H1 (cell line): ENCODE measurements around the gene ARHGAP23. TPM values are rescaled to one million over a fixed set of nuclear protein-coding genes. Genes with fewer than 3 reads are reported as not detected.

Experiments
- CTCF ChIA-PET: fragments of 300-600 bp; sonication (Branson Sonifier 250); formaldehyde crosslinking; loops from one replicate; lab custom pipeline; 2021; ENCODE audit not compliant: partially characterized antibody; lab: Charles Lee
- POLR2A ChIA-PET: fragments of 300-600 bp; sonication (Branson Sonifier 250); formaldehyde crosslinking; loops from one replicate; lab custom pipeline; 2021; ENCODE audit warnings: inconsistent platforms; ENCODE audit not compliant: partially characterized antibody; lab: Charles Lee
- DNase-seq, 2 experiments: peaks; one replicate each; pipeline versions ENCODE4 v3.0.0 to v3.0.0-alpha.2; 2010 to 2022; ENCODE audit warnings: low spot score in 2 of 2, low read depth in 1 of 2, mixed read lengths in 1 of 2
- FAIRE-seq: peaks from 2 replicates; lab custom pipeline; 2011; peaks lifted over from hg19 to GRCh38; lab: Jason Lieb, UNC
- H2AFZ ChIP-seq: 2 replicates; pipeline ENCODE4 v1.8.1; 2012; ENCODE audit warnings: low read length, inconsistent platforms
- H2AK5ac ChIP-seq: 2 replicates; pipeline ENCODE4 v1.6.1; 2013; ENCODE audit warnings: low read depth, low read length
- H2BK120ac ChIP-seq: replicated peaks from 2 replicates; pipeline ENCODE3; 2013; ENCODE audit warnings: low read depth, low read length, inconsistent platforms
- H2BK12ac ChIP-seq: 2 replicates; pipeline ENCODE4 v1.6.1; 2013; ENCODE audit warnings: low read depth, low read length
- H2BK15ac ChIP-seq: 2 replicates; pipeline ENCODE4 v1.6.1; 2013; ENCODE audit warnings: low read length
- H2BK20ac ChIP-seq: 2 replicates; pipeline ENCODE4 v1.6.1; 2013; ENCODE audit warnings: low read length
- H2BK5ac ChIP-seq: 2 replicates; pipeline ENCODE4 v1.6.1; 2013; ENCODE audit warnings: low read depth, low read length
- H3K14ac ChIP-seq: 2 replicates; pipeline ENCODE4 v1.6.1; 2013; ENCODE audit warnings: inconsistent platforms; ENCODE audit not compliant: insufficient read length
- H3K18ac ChIP-seq: 2 replicates; pipeline ENCODE4 v1.6.1; 2013; ENCODE audit warnings: low read length; ENCODE audit errors: extremely low read depth
- H3K23ac ChIP-seq: 2 replicates; pipeline ENCODE4 v1.6.1; 2013; ENCODE audit warnings: inconsistent platforms; ENCODE audit not compliant: insufficient read length
- H3K23me2 ChIP-seq: 2 replicates; pipeline ENCODE4 v1.6.1; 2013; ENCODE audit warnings: low read depth, low read length
- H3K27ac ChIP-seq: 2 replicates; pipeline ENCODE4 v1.6.1; 2011; ENCODE audit warnings: low read depth, low read length, inconsistent platforms
- H3K27me3 ChIP-seq, 4 experiments: replicated peaks in 1 of 4; 1 replicate in 1 of 4; 2 replicates in 3 of 4; pipeline versions ENCODE4 v1.6.1 to v1.8.1; 2011 to 2013; ENCODE audit warnings: low read length in 3 of 4, mild to moderate bottlenecking in 3 of 4, inconsistent platforms in 2 of 4, mixed read lengths in 2 of 4, moderate library complexity in 1 of 4; ENCODE audit not compliant: control insufficient read depth in 3 of 4, insufficient read depth in 3 of 4; ENCODE audit errors: extremely low read depth in 1 of 4
- H3K36me3 ChIP-seq, 4 experiments: 2 replicates each; pipeline versions ENCODE4 v1.6.1 to v1.8.1; 2011 to 2013; ENCODE audit warnings: mild to moderate bottlenecking in 4 of 4, low read length in 3 of 4, moderate library complexity in 2 of 4, control low read depth in 1 of 4, inconsistent platforms in 1 of 4; ENCODE audit not compliant: insufficient read depth in 4 of 4, control insufficient read depth in 2 of 4
- H3K4ac ChIP-seq: replicated peaks from 2 replicates; pipeline ENCODE3; 2013; ENCODE audit warnings: low read length, low read depth, mixed read lengths, inconsistent platforms; ENCODE audit not compliant: insufficient read length
- H3K4me1 ChIP-seq, 4 experiments: replicated peaks in 1 of 4; 1 replicate in 1 of 4; 2 replicates in 3 of 4; pipeline versions ENCODE4 v1.6.1 to v1.8.1; 2011 to 2013; ENCODE audit warnings: low read length in 3 of 4, inconsistent platforms in 2 of 4, mixed read lengths in 1 of 4; ENCODE audit not compliant: insufficient read depth in 4 of 4, control insufficient read depth in 3 of 4
- H3K4me2 ChIP-seq, 2 experiments: 2 replicates each; pipeline versions ENCODE4 v1.6.1 to v1.8.1; 2011 to 2013; ENCODE audit warnings: low read depth in 2 of 2, low read length in 2 of 2, control low read depth in 1 of 2, inconsistent platforms in 1 of 2, mild to moderate bottlenecking in 1 of 2; ENCODE audit not compliant: insufficient read depth in 1 of 2
- H3K4me3 ChIP-seq, 4 experiments: fragments of 200-600, 300-600 bp in 1 of 4; sonication (generic), shearing (Covaris generic), sonication (Bioruptor Twin) in 1 of 4; 2 replicates each; pipeline versions ENCODE4 v1.5.1 to v1.8.1; 2011 to 2016; ENCODE audit warnings: low read length in 4 of 4, low read depth in 3 of 4, control low read depth in 2 of 4, inconsistent platforms in 2 of 4, mild to moderate bottlenecking in 2 of 4, mixed read lengths in 1 of 4, moderate library complexity in 1 of 4; ENCODE audit not compliant: insufficient read depth in 2 of 4; ENCODE audit errors: extremely low read depth in 1 of 4
- H3K56ac ChIP-seq: replicated peaks from 2 replicates; pipeline ENCODE3; 2013; ENCODE audit warnings: low read depth, mild to moderate bottlenecking, mixed read lengths, low read length, inconsistent platforms; ENCODE audit not compliant: insufficient read length
- H3K79me1 ChIP-seq: 2 replicates; pipeline ENCODE4 v1.6.1; 2013; ENCODE audit warnings: low read depth, low read length, control low read depth
- H3K79me2 ChIP-seq, 2 experiments: 2 replicates each; pipeline versions ENCODE4 v1.6.1 to v1.8.1; 2012 to 2013; ENCODE audit warnings: low read length in 2 of 2, mild to moderate bottlenecking in 2 of 2, inconsistent platforms in 1 of 2; ENCODE audit not compliant: insufficient read depth in 2 of 2, control insufficient read depth in 1 of 2
- H3K9ac ChIP-seq, 4 experiments: replicated peaks in 1 of 4; 1 replicate in 1 of 4; 2 replicates in 3 of 4; pipeline versions ENCODE4 v1.6.1 to v1.8.1; 2011 to 2013; ENCODE audit warnings: low read depth in 3 of 4, low read length in 3 of 4, control low read depth in 2 of 4, mild to moderate bottlenecking in 2 of 4, moderate library complexity in 2 of 4, inconsistent platforms in 1 of 4; ENCODE audit errors: extremely low read depth in 1 of 4
- H3K9me3 ChIP-seq, 2 experiments: 2 replicates each; pipeline versions ENCODE4 v1.6.1 to v1.8.1; 2012 to 2013; ENCODE audit warnings: mild to moderate bottlenecking in 2 of 2, moderate library complexity in 2 of 2, control low read depth in 1 of 2, inconsistent platforms in 1 of 2, low read depth in 1 of 2, low read length in 1 of 2, mixed read lengths in 1 of 2; ENCODE audit not compliant: insufficient read depth in 2 of 2
- H4K20me1 ChIP-seq, 2 experiments: replicated peaks in 1 of 2; 2 replicates each; pipeline versions ENCODE3 to v1.8.1; 2011 to 2013; ENCODE audit warnings: inconsistent platforms in 2 of 2, low read length in 2 of 2, mild to moderate bottlenecking in 1 of 2; ENCODE audit not compliant: insufficient read depth in 2 of 2, control insufficient read depth in 1 of 2
- H4K5ac ChIP-seq: 2 replicates; pipeline ENCODE4 v1.6.1; 2013; ENCODE audit warnings: low read length, low read depth, mixed read lengths, inconsistent platforms; ENCODE audit not compliant: insufficient read length
- H4K8ac ChIP-seq: 2 replicates; pipeline ENCODE4 v1.8.0; 2013; ENCODE audit warnings: mild to moderate bottlenecking, moderate library complexity, low read length, inconsistent platforms; ENCODE audit not compliant: insufficient read depth; ENCODE audit errors: extremely low read depth
- H4K91ac ChIP-seq: replicated peaks from 2 replicates; pipeline ENCODE3; 2013; ENCODE audit warnings: low read length, mixed read lengths, inconsistent platforms; ENCODE audit not compliant: insufficient read length
- ASH2L ChIP-seq: fragments of 200-600, 300-600 bp; sonication (generic); IDR thresholded peaks from one replicate; pipeline ENCODE4 v1.7.1; 2017; ENCODE audit warnings: low read length
- ATF2 ChIP-seq: IDR thresholded peaks from 2 replicates; pipeline ENCODE4 v1.6.1; 2012; ENCODE audit warnings: low read length, inconsistent platforms
- EP300 ChIP-seq, 2 experiments: IDR thresholded peaks; 1 replicate in 1 of 2; 2 replicates in 1 of 2; pipeline ENCODE4 v1.6.1; 2011 to 2012; ENCODE audit warnings: low read depth in 2 of 2, low read length in 2 of 2, mild to moderate bottlenecking in 2 of 2, borderline replicate concordance in 1 of 2, inconsistent platforms in 1 of 2, moderate library complexity in 1 of 2
- GTF2F1 ChIP-seq: IDR thresholded peaks from 2 replicates; pipeline ENCODE4 v1.6.1; 2012; ENCODE audit warnings: low read depth, low read length, improper control_type of control experiment, borderline replicate concordance
- HDAC2 ChIP-seq, 2 experiments: fragments of 300-600 bp in 1 of 2; sonication (generic) in 1 of 2; IDR thresholded peaks; 2 replicates each; pipeline ENCODE4 v1.6.1; 2011 to 2012; ENCODE audit warnings: low read depth in 2 of 2, low read length in 2 of 2, mild to moderate bottlenecking in 2 of 2, moderate library complexity in 2 of 2, borderline replicate concordance in 1 of 2, inconsistent platforms in 1 of 2
- JUN ChIP-seq: IDR thresholded peaks from 2 replicates; pipeline ENCODE4 v1.6.1; 2011; ENCODE audit warnings: low read depth, mild to moderate bottlenecking, improper control_type of control experiment, low read length
- SAP30 ChIP-seq: fragments of 300-600 bp; sonication (generic); IDR thresholded peaks from 2 replicates; pipeline ENCODE4 v1.7.1; 2012; ENCODE audit warnings: low read length, moderate library complexity, mild to moderate bottlenecking, inconsistent platforms; ENCODE audit not compliant: insufficient read depth, insufficient replicate concordance
- SIX5 ChIP-seq: IDR thresholded peaks from 2 replicates; pipeline ENCODE4 v1.6.1; 2011; ENCODE audit warnings: mild to moderate bottlenecking, low read depth, low read length
- USF2 ChIP-seq: IDR thresholded peaks from 2 replicates; pipeline ENCODE4 v1.6.1; 2011; ENCODE audit warnings: low read length, improper control_type of control experiment
- WGBS, 2 experiments: shearing (Covaris generic) in 1 of 2; methylation state at CpG; one replicate each; pipeline versions ENCODE4 v1.1.6 to v1.1.7; 2013 to 2015; ENCODE audit warnings: low lambda C conversion rate in 2 of 2, mixed read lengths in 2 of 2, inconsistent platforms in 1 of 2, low coverage in 1 of 2, missing lambda C conversion rate in 1 of 2; ENCODE audit not compliant: insufficient replicate concordance in 2 of 2, insufficient coverage in 1 of 2, insufficient read length in 1 of 2; ENCODE audit errors: extremely low coverage in 1 of 2, missing lambda C conversion rate in 1 of 2; 5-methylcytosine and 5-hydroxymethylcytosine counted together
- polyA plus RNA-seq, 7 experiments: library from polyadenylated mRNA; depleted of rRNA in 3 of 7; stranded (reverse) in 5 of 7; unstranded in 2 of 7; fragments of >200 nt in 5 of 7; fragments of 200-250 nt in 2 of 7; gene quantifications; 1 replicate in 5 of 7; 2 replicates in 1 of 7; 4 replicates in 1 of 7; pipeline versions ENCODE4 v1.2.1 to v1.2.3, GENCODE V29; 2011 to 2013; ENCODE audit warnings: missing spikeins in 2 of 7, mixed read lengths in 2 of 7
- total RNA-seq: library from RNA; stranded (reverse); fragmentation: NEBNext Ultra II Directional; extraction: Animal tissue kit (Norgen Biotek cat#: 25700); gene quantifications from 2 replicates; pipeline ENCODE4 v1.2.1, GENCODE V29; 2021

ARHGAP23 gene
- total and polyA plus RNA-seq, 2 of the 8 experiments (the other 6 are each of a cell fraction or from before 2014, with no cell fraction given) = 16.3 to 107 TPM

GRCh38 chr17:38452719-38453118, 24.5 kb downstream of the ARHGAP23 start:
- POLR2A ChIA-PET = interaction anchor here (0.6 to 6.9 kb wide), 18 partner anchors 9 to 294 kb away, joined by 3 to 107 read pairs (median 4); partner anchors contain the start of gene ARHGAP23
- TF ChIP-seq JUN (no peak), ASH2L (no peak), SAP30 (no peak), GTF2F1 (no peak), USF2 (no peak), SIX5 (no peak), EP300 (IDR thresholded peaks at IDR 0.05; ENCODE audit: borderline replicate concordance in 1 of 2, low read depth in 2 of 2, low read length in 2 of 2) (no peak), HDAC2 (IDR thresholded peaks at IDR 0.05; ENCODE audit: borderline replicate concordance in 1 of 2, low read depth in 2 of 2, low read length in 2 of 2) (no peak), ATF2 (no peak)

More at GRCh38 chr17:38452719-38453118, 24.5 kb downstream of the ARHGAP23 start:
- Histone ChIP-seq H2BK20ac (peak overlapping the region; percentile 100), H2BK12ac (peak overlapping the region; percentile 100), H3K36me3 (no peaks in the 10 kb centered on the region; a peak in 2 of 8 replicates), H3K27me3 (no peaks in the 10 kb centered on the region), H2BK120ac (peak overlapping the region; percentile 99), H2BK15ac (peak overlapping the region; percentile 97), H4K8ac (peak overlapping the region; percentile 82), H3K18ac (peak overlapping the region; percentile 91), H3K79me2 (peaks cover 10 to 71% of the 10 kb centered on the region in 2 experiments), H3K4me3 (peak overlapping the region in 2 of 4 experiments; percentile 40 to 56; a peak in 3 of 8 replicates), H3K27ac (peak overlapping the region; percentile 95; the same call in 1 of the 2 replicates), H3K4ac (peak overlapping the region; percentile 100), H2BK5ac (peak overlapping the region; percentile 99), H4K91ac (peak overlapping the region; percentile 100), H3K23ac (peak overlapping the region; percentile 52), H3K56ac (peak overlapping the region; percentile 55), H3K79me1 (peaks cover 34% of the 10 kb centered on the region), H4K5ac (peak overlapping the region; percentile 53), H3K9me3 (no peaks in the 10 kb centered on the region), H2AFZ (no peak overlapping the region), H3K9ac (no peak overlapping the region; a peak in 2 of 7 replicates), H3K23me2 (peaks cover 17% of the 10 kb centered on the region), H3K4me1 (peaks cover 32 to 73% (median 61%) of the 10 kb centered on the region in 4 experiments), H3K14ac (peak overlapping the region; percentile 71), H3K4me2 (peak overlapping the region; percentile 88 to 93), H4K20me1 (peaks cover 3 to 5% of the 10 kb centered on the region in 2 experiments), H2AK5ac (peak overlapping the region; percentile 97)
- no peak for DNase-seq
- WGBS, 2 experiments = 67% methylated on average over 6 of the region's 6 CpGs; no CpG with 5 or more reads in 1 of the 2 experiments
- CTCF ChIA-PET = interaction anchor here (0.6 to 10.5 kb wide), 13 partner anchors 11 to 215 kb away, joined by 3 to 167 read pairs (median 3); partner anchors contain the start of gene ARHGAP23
- no peak for FAIRE-seq
